Ectodermal cell (in vitro differentiated cells): ENCODE data around the gene PRPS1.

Source experiments
- H3K27ac ChIP-seq: 2 replicates; pipeline ENCODE4 v1.7.0; 2013; ENCODE audit warnings: mild to moderate bottlenecking, low read depth, low read length; ENCODE audit not compliant: insufficient read depth, poor library complexity, severe bottlenecking
- H3K27me3 ChIP-seq: 2 replicates; pipeline ENCODE4 v1.7.0; 2013; ENCODE audit warnings: mild to moderate bottlenecking, low read length; ENCODE audit not compliant: insufficient read depth, control insufficient read depth, poor library complexity, severe bottlenecking
- H3K36me3 ChIP-seq: one replicate; pipeline ENCODE4 v1.7.0; 2013; ENCODE audit warnings: low read length; ENCODE audit not compliant: control insufficient read depth, insufficient read depth
- H3K4me1 ChIP-seq: one replicate; pipeline ENCODE4 v1.7.0; 2013; ENCODE audit warnings: low read length; ENCODE audit not compliant: control insufficient read depth, insufficient read depth
- H3K4me3 ChIP-seq: 2 replicates; pipeline ENCODE4 v1.7.0; 2013; ENCODE audit warnings: low read depth, low read length, control low read depth; ENCODE audit not compliant: insufficient read depth
- H3K9me3 ChIP-seq: 2 replicates; pipeline ENCODE4 v1.7.0; 2013; ENCODE audit warnings: mild to moderate bottlenecking, low read length, moderate library complexity; ENCODE audit not compliant: control insufficient read depth
- WGBS, 2 experiments: methylation state at CpG; one replicate each; pipeline ENCODE4 v1.1.7; 2013; ENCODE audit warnings: missing lambda C conversion rate in 2 of 2; 5-methylcytosine and 5-hydroxymethylcytosine counted together

The PRPS1 gene

DNA sequence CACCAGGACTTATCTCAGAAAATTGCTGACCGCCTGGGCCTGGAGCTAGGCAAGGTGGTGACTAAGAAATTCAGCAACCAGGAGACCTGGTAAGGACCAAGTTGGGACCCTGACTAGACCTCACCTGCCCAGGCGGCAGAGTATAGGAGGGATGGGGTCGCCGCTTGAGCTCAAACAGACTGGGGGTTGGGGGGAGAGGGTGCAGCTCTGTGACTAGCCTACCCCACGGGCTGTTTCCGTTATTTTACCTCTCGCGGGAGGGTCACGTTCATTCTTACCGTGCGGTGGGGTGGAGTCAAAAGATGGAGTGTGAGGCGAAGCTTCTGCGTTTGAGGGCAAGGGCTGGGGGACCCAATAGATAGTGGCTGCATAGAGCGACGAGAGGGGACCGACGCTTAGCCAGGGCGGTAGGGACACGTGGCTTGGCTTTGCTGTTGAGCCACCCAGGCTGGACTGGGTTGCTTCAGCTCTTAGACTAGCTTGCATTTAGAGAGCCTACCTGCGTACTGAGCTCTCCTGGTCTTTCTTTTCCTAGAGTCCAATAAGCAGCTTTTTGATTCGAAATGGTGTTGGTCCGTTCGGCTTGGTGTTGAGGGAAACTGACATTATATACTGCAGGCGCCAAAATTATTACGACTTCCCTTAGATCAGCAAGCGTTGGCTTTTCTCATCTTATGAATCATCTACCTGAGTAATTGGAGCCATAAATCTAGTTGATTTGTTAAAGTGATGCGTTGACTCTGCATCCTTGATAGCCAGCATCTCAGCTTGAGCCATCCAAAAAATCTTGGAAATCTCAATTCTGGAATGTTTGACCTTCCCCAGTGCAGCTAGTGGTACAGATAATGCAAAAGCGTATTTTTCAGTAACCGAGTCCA, 591 bp downstream of the PRPS1 start:
- H3K27me3 ChIP-seq, result no peaks in the 10 kb centered on the region
- whole genome bisulfite sequencing, 2 experiments, result 0% methylated on average over 28 to 29 of the region's 29 CpGs
- H3K27ac ChIP-seq, result no peak overlapping the region
- H3K36me3 ChIP-seq, result no peaks in the 10 kb centered on the region
- peak overlapping the region; percentile 68 for H3K4me3 ChIP-seq
- no peaks in the 10 kb centered on the region for H3K4me1 ChIP-seq
- no peaks in the 10 kb centered on the region for H3K9me3 ChIP-seq

DNA sequence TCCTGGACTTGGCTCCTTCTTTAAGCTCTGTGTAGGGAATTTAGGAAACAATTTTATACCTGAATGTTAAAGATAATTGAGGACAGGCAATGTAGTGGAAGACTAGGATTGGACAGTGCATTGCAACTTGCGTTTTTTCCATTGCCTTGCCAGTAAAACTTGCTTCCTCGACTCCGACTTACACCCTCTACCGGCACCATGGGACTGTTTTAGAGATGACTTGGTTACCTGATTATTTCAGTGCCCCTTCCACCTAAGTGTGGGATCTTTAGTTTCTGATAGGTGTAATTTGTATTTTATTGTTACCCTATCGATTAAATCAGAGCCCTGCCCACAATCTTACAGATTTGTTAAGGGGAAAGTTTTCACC, 1.2 kb downstream of the PRPS1 start:
- H3K9me3 ChIP-seq, result no peaks in the 10 kb centered on the region
- no peaks in the 10 kb centered on the region for H3K27me3 ChIP-seq
- peak overlapping the region; percentile 68 for H3K4me3 ChIP-seq
- H3K4me1 ChIP-seq, result no peaks in the 10 kb centered on the region
- 0% methylated on average over 3 to 4 of the region's 5 CpGs for WGBS, 2 experiments
- no peaks in the 10 kb centered on the region for H3K36me3 ChIP-seq
- H3K27ac ChIP-seq, result no peak overlapping the region

DNA sequence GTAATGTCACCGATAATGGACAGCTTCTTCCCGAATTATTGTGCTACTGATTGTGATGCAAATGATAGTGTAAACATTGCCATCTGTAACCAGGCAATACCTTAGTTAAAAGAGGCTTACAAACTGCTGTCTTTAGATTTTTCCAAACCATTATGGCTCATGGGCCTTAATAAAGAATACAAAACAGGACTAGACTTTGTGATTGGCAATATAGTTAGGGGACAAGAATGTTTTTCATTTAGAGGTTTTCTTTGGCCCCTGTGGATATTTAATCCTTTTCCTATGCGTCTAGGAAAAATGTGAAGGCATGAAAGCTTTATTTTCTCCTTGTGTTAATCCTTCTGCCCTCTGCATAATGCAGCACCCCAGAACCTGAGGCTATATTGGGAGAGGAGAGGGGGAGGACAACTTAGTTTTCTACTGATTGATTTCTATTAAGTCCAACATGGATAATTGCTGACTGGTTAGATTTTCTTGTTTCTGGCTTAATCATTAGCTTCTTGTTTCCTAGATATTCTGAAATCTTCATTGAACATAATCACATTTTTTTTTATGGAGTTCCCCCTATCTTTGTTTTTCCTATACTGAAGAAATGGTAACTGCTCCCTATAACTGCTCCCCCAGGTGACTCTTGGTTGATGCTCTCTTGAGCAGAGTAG, 1.9 kb downstream of the PRPS1 start:
- Histone ChIP-seq H3K27me3 (no peaks in the 10 kb centered on the region), H3K4me3 (peak overlapping the region; percentile 68), H3K36me3 (no peaks in the 10 kb centered on the region), H3K9me3 (no peaks in the 10 kb centered on the region), H3K4me1 (no peaks in the 10 kb centered on the region), H3K27ac (no peak overlapping the region)
- 0 to 11% methylated on average over 2 of the region's 3 CpGs for WGBS, 2 experiments

DNA sequence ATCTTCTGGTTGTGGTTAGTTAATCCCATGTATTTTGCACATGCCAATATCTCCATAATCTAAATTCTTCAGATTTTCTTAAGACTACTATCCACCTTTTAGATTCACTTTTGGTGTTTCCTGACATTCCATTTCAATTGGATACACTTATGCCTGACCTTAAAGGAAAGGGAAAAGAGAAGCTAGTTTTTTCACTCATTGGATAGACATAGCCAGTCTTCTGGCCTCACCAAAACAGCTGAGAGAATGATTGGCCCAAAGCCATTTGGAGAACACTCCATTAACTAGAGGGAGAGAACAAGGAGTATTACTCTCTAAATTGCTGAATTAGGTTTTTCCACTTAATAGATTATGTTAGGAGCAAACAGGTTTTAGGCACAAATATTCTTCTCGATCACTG, 4.0 kb downstream of the PRPS1 start:
- 100% methylated on average over 1 of the region's 1 CpG for WGBS, 2 experiments
- Histone ChIP-seq H3K27ac (no peak overlapping the region), H3K9me3 (no peaks in the 10 kb centered on the region), H3K4me3 (no peak overlapping the region), H3K36me3 (no peaks in the 10 kb centered on the region), H3K27me3 (no peaks in the 10 kb centered on the region), H3K4me1 (no peaks in the 10 kb centered on the region)

DNA sequence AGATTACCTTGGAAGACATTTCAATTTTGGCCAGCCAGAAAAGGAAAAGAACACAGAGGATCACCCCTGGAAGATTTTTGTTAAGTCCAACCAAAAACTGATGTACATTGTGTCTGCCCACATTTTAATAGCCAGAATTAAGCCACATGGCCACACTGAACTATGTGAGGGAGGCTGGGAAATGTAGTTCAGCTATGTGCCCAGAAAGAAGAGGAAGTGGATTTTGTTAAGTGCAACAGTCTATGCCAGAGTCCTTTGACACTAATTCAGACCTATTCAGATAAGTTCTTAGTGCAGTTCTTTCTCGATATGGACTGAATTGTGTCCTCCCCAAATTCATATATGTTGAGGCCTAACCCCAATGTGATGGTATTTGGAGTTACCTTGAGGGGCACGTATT, 18.4 kb downstream of the PRPS1 start:
- peaks cover 8% of the 10 kb centered on the region for H3K36me3 ChIP-seq
- H3K4me3 ChIP-seq, result no peak overlapping the region
- H3K4me1 ChIP-seq, result no peaks in the 10 kb centered on the region
- H3K9me3 ChIP-seq, result no peaks in the 10 kb centered on the region
- 80 to 95% methylated on average over 1 to 2 of the region's 2 CpGs for WGBS, 2 experiments
- no peaks in the 10 kb centered on the region for H3K27me3 ChIP-seq
- H3K27ac ChIP-seq, result no peak overlapping the region

DNA sequence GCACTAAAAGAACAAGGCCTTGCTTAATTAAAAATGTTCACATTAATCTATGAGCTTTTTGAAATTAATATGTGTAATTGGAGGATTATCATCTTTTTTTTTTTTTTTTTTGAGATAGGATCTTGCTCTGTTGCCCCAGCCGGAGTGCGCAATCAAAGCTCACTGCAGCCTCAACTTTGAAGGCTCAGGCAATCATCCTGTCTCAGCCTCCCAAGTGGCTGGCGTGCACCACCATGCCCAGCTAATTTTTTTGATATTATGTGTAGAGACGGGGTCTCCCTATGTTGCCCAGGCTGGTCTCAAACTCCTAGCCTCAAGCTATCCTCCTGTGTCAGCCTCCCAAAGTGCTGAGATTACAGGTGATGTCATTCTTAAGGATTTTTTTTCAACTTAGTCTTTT, 20.0 kb downstream of the PRPS1 start:
- Histone ChIP-seq H3K27ac (no peak overlapping the region), H3K36me3 (peaks cover 8% of the 10 kb centered on the region), H3K4me1 (no peaks in the 10 kb centered on the region), H3K4me3 (no peak overlapping the region), H3K27me3 (no peaks in the 10 kb centered on the region), H3K9me3 (no peaks in the 10 kb centered on the region)
- 90 to 100% methylated on average over 4 of the region's 4 CpGs for WGBS, 2 experiments

DNA sequence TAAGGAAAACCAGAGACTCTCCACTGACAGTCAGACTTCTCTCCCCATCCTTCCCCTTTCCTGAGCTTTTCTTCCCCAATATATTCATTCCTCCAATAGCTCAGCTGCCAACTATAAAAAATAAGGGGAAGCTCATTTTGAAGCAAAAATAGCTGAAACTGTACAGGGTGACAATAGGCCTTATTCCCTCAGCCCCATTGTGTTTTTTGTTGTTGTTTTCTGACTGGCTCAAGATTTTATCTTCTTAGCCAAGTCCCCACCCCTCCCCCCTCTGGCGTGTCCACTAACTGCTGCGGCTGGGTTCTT, 26.2 kb downstream of the PRPS1 start:
- 37 to 38% methylated on average over 2 of the region's 2 CpGs for WGBS, 2 experiments
- Histone ChIP-seq H3K4me1 (no peaks in the 10 kb centered on the region), H3K9me3 (no peaks in the 10 kb centered on the region), H3K27ac (no peak overlapping the region), H3K4me3 (no peak overlapping the region), H3K36me3 (no peaks in the 10 kb centered on the region), H3K27me3 (no peaks in the 10 kb centered on the region)

DNA sequence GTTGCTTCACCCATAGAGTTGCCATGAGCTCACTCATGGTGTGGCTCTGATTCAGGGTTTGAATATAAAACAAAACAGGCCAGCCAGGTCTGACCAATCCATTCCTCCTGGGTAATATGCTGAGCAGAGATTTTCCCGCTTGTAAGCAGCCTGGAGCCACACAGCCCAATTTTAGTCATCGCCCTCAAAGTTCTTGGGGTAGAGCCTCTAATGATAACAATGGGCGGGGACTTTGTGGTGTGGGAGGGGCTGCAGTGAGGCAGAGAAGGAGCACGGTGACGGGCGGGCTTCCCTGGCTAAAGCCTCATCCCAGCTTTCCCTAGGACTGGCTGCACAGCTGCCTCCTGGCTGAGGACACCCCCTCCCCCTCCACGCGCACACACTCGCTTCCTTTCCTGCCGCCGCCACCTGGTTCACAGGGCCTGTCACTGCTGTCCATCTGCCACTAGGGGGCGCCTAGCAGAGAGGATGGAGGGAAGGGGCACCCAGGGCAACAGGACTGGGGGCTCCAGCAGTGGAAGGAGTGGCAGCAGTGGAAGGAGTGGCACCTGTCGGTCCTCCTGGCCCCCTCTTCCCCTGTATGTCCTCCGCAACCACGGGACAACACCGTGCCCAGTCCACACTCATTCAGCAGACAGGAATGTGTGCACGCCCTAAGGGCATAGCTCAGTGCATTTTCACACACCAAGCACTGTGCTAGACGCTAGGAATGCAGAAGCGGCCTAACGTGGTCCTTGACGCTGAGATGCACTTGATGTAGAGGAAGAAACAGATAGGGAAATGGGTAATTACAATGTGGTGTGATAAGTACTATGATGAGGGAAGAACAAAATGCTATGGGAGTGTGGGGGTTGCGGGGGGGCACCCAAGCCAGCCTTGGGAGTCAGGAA, 26.8 kb downstream of the PRPS1 start:
- Histone ChIP-seq H3K4me3 (no peak overlapping the region), H3K27ac (no peak overlapping the region)
- 44 to 69% methylated on average over 14 to 22 of the region's 22 CpGs for WGBS, 2 experiments

DNA sequence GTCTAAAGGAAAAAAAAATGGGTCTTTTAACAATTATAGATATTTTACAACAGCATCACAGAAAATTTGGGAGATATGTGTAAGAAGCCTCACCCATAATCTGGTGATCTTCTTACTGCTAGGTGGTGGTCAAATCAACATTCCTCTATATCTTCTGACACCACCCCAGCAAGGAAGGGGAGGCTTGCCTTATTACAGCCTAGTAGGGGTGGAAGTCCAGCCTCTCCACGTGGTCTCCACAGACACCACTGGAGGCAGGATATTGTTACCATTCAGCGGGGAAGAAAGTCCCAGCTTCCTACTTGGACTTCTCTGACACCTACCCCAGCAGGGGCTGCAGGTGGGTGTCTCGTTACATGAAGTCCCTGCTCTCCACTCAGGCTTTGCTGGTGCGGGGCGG, 28.7 kb downstream of the PRPS1 start:
- Histone ChIP-seq H3K9me3 (no peaks in the 10 kb centered on the region), H3K4me1 (no peaks in the 10 kb centered on the region), H3K27ac (no peak overlapping the region), H3K36me3 (no peaks in the 10 kb centered on the region), H3K4me3 (no peak overlapping the region), H3K27me3 (no peaks in the 10 kb centered on the region)
- WGBS, 2 experiments, result 67 to 80% methylated on average over 5 of the region's 5 CpGs

More for the DNA sequence above, 26.8 kb downstream of the PRPS1 start:
- no peaks in the 10 kb centered on the region for H3K27me3 ChIP-seq
- no peaks in the 10 kb centered on the region for H3K4me1 ChIP-seq
- no peaks in the 10 kb centered on the region for H3K36me3 ChIP-seq
- no peaks in the 10 kb centered on the region for H3K9me3 ChIP-seq

DNA sequence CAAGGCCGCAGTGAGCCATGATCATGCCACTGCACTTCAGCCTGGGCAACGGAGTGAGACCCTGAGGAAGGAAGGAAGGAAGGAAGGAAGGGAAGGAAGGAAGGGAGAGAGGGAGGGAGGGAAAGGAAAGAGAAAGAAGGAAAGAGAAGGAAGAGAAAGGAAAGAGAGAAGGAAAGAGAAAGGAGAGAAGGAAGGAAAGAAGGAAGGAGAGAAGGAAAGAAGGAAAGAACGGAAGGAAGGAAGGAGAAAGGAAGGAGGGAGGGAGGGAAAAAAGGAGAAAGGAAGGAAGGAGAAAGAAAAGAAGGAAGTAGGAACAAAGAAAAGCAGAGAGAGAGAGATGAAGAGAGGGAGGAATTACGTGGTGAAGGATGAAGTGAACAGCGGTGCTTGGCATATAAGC, 30.4 kb downstream of the PRPS1 start:
- Histone ChIP-seq H3K4me1 (peaks cover 2% of the 10 kb centered on the region), H3K9me3 (no peaks in the 10 kb centered on the region), H3K36me3 (no peaks in the 10 kb centered on the region), H3K27ac (no peak overlapping the region), H3K27me3 (no peaks in the 10 kb centered on the region), H3K4me3 (no peak overlapping the region)
- 84 to 86% methylated on average over 3 to 5 of the region's 5 CpGs for WGBS, 2 experiments
